Loucy (cell line): ENCODE results near the gene PEAR1.

Source experiments
- EZH2phosphoT487 ChIP-seq: fragments of 200-600 bp; IDR thresholded peaks from 2 replicates; pipeline ENCODE4 v1.6.1; 2018; ENCODE audit warnings: antibody characterized with exemption, mild to moderate bottlenecking, moderate library complexity, borderline replicate concordance
- TF ChIP-seq, protein P1 (sequence below): fragments of 200-600 bp; sonication (generic); conservative IDR thresholded peaks from 2 replicates; pipeline ENCODE4 v1.5.1; 2014; ENCODE audit warnings: mild to moderate bottlenecking, antibody characterized with exemption, low read length

- TF ChIP-seq, protein P1, sequence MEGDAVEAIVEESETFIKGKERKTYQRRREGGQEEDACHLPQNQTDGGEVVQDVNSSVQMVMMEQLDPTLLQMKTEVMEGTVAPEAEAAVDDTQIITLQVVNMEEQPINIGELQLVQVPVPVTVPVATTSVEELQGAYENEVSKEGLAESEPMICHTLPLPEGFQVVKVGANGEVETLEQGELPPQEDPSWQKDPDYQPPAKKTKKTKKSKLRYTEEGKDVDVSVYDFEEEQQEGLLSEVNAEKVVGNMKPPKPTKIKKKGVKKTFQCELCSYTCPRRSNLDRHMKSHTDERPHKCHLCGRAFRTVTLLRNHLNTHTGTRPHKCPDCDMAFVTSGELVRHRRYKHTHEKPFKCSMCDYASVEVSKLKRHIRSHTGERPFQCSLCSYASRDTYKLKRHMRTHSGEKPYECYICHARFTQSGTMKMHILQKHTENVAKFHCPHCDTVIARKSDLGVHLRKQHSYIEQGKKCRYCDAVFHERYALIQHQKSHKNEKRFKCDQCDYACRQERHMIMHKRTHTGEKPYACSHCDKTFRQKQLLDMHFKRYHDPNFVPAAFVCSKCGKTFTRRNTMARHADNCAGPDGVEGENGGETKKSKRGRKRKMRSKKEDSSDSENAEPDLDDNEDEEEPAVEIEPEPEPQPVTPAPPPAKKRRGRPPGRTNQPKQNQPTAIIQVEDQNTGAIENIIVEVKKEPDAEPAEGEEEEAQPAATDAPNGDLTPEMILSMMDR: no peak
- no peak for TF ChIP-seq EZH2phosphoT487
These were observed 30.4 kb upstream of the PEAR1 start for GRCh38 chr1:156862997-156863599.
